H9 (cell line): Measurements from ENCODE around the gene SHMT1. TPM values are rescaled to one million over a fixed set of nuclear protein-coding genes. Genes with fewer than 3 reads are reported as not detected.

Source experiments
- DNase-seq: peaks from one replicate; pipeline ENCODE4 v3.0.0-alpha.2; 2017
- H2AFZ ChIP-seq: one replicate; pipeline ENCODE4 v1.6.1; 2013; ENCODE audit warnings: mild to moderate bottlenecking, low read length, control low read depth, moderate library complexity
- H2AK5ac ChIP-seq: 2 replicates; pipeline ENCODE4 v1.6.1; 2013; ENCODE audit warnings: low read length, control low read depth, mixed read lengths; ENCODE audit not compliant: insufficient read length
- H2BK120ac ChIP-seq: one replicate; pipeline ENCODE4 v1.6.1; 2013; ENCODE audit warnings: low read depth, mild to moderate bottlenecking, low read length, control low read depth, inconsistent platforms; ENCODE audit not compliant: poor library complexity, severe bottlenecking
- H2BK12ac ChIP-seq: 2 replicates; pipeline ENCODE4 v1.6.1; 2013; ENCODE audit warnings: low read length, control low read depth, mixed read lengths, low read depth; ENCODE audit not compliant: insufficient read length
- H2BK15ac ChIP-seq: 2 replicates; pipeline ENCODE4 v1.6.1; 2013; ENCODE audit warnings: low read depth, low read length, control low read depth
- H2BK20ac ChIP-seq: one replicate; pipeline ENCODE4 v1.6.1; 2013; ENCODE audit warnings: low read depth, mild to moderate bottlenecking, low read length, control low read depth, inconsistent platforms; ENCODE audit not compliant: poor library complexity, severe bottlenecking
- H2BK5ac ChIP-seq: 2 replicates; pipeline ENCODE4 v1.6.1; 2013; ENCODE audit warnings: low read length, control low read depth, mixed read lengths; ENCODE audit not compliant: insufficient read length
- H3K14ac ChIP-seq: 2 replicates; pipeline ENCODE4 v1.6.1; 2013; ENCODE audit warnings: low read length, control low read depth; ENCODE audit not compliant: insufficient read depth
- H3K18ac ChIP-seq: 2 replicates; pipeline ENCODE4 v1.6.1; 2013; ENCODE audit warnings: low read depth, mild to moderate bottlenecking, mixed read lengths, low read length, control low read depth; ENCODE audit not compliant: insufficient read length
- H3K23ac ChIP-seq: 2 replicates; pipeline ENCODE4 v1.6.1; 2013; ENCODE audit warnings: low read length, control low read depth, mixed read lengths, low read depth; ENCODE audit not compliant: insufficient read length
- H3K23me2 ChIP-seq: 2 replicates; pipeline ENCODE4 v1.6.1; 2013; ENCODE audit warnings: low read depth, mild to moderate bottlenecking, mixed read lengths, low read length, control low read depth; ENCODE audit not compliant: insufficient read length, poor library complexity, severe bottlenecking
- H3K27ac ChIP-seq: 2 replicates; pipeline ENCODE4 v1.5.1; 2013; ENCODE audit warnings: low read length, control low read depth, mixed read lengths, low read depth; ENCODE audit not compliant: insufficient read length
- H3K27me3 ChIP-seq: 2 replicates; pipeline ENCODE4 v1.6.1; 2013; ENCODE audit warnings: low read length, control low read depth, inconsistent platforms; ENCODE audit not compliant: insufficient read depth
- H3K4ac ChIP-seq: 2 replicates; pipeline ENCODE4 v1.6.1; 2013; ENCODE audit warnings: low read depth, mild to moderate bottlenecking, control low read depth, inconsistent platforms, low read length, moderate library complexity
- H3K4me1 ChIP-seq: 2 replicates; pipeline ENCODE4 v1.6.1; 2013; ENCODE audit warnings: low read length, control low read depth, inconsistent platforms; ENCODE audit not compliant: insufficient read depth
- H3K4me2 ChIP-seq: 2 replicates; pipeline ENCODE4 v1.6.1; 2013; ENCODE audit warnings: low read length, control low read depth, mixed read lengths; ENCODE audit not compliant: insufficient read length, insufficient read depth
- H3K56ac ChIP-seq: 2 replicates; pipeline ENCODE4 v1.6.1; 2013; ENCODE audit warnings: low read depth, mild to moderate bottlenecking, mixed read lengths, low read length, control low read depth; ENCODE audit not compliant: insufficient read length
- H3K79me1 ChIP-seq: 2 replicates; pipeline ENCODE4 v1.6.1; 2013; ENCODE audit warnings: low read depth, mild to moderate bottlenecking, moderate library complexity, low read length, control low read depth, inconsistent platforms; ENCODE audit not compliant: insufficient read depth, poor library complexity, severe bottlenecking
- H3K79me2 ChIP-seq: 2 replicates; pipeline ENCODE4 v1.6.1; 2013; ENCODE audit warnings: low read length, control low read depth, inconsistent platforms; ENCODE audit not compliant: insufficient read depth
- H3K9ac ChIP-seq: 2 replicates; pipeline ENCODE4 v1.6.1; 2013; ENCODE audit warnings: low read length, control low read depth, mixed read lengths; ENCODE audit not compliant: insufficient read length; ENCODE audit errors: extremely low read depth
- H3K9me3 ChIP-seq: one replicate; pipeline ENCODE4 v1.6.1; 2013; ENCODE audit warnings: low read depth, low read length, inconsistent platforms; ENCODE audit not compliant: control insufficient read depth
- H3T11ph ChIP-seq: one replicate; pipeline ENCODE4 v1.6.1; 2013; ENCODE audit warnings: mild to moderate bottlenecking, low read length, control low read depth, inconsistent platforms
- H4K20me1 ChIP-seq: one replicate; pipeline ENCODE4 v1.6.1; 2013; ENCODE audit not compliant: control insufficient read depth, insufficient read length, insufficient read depth
- H4K5ac ChIP-seq: 2 replicates; pipeline ENCODE4 v1.6.1; 2013; ENCODE audit warnings: low read depth, mild to moderate bottlenecking, mixed read lengths, low read length, control low read depth; ENCODE audit not compliant: insufficient read length
- H4K8ac ChIP-seq: replicated peaks from 2 replicates; pipeline ENCODE4 v1.6.1; 2013; ENCODE audit warnings: low read length, control low read depth, mixed read lengths, low read depth; ENCODE audit not compliant: insufficient read length
- H4K91ac ChIP-seq: 2 replicates; pipeline ENCODE4 v1.6.1; 2013; ENCODE audit warnings: low read depth, mild to moderate bottlenecking, moderate library complexity, mixed read lengths, low read length, control low read depth; ENCODE audit not compliant: insufficient read length
- H3K27ac Mint-ChIP-seq, 3 experiments: 2 replicates in 2 of 3; 3 replicates in 1 of 3; pipeline ENCODE4 v1.8.0; 2020 to 2021; ENCODE audit warnings: mixed read lengths in 3 of 3, mild to moderate bottlenecking in 1 of 3, moderate library complexity in 1 of 3
- H3K27me3 Mint-ChIP-seq: 2 replicates; pipeline ENCODE4 v1.8.0; 2021; ENCODE audit warnings: low read depth, mild to moderate bottlenecking, moderate library complexity, mixed read lengths
- H3K36me3 Mint-ChIP-seq, 3 experiments: 2 replicates in 2 of 3; 3 replicates in 1 of 3; pipeline ENCODE4 v1.8.0; 2020 to 2021; ENCODE audit warnings: low read depth in 3 of 3, mixed read lengths in 3 of 3; ENCODE audit not compliant: insufficient read depth in 1 of 3
- H3K4me1 Mint-ChIP-seq, 2 experiments: 2 replicates each; pipeline ENCODE4 v1.8.0; 2020; ENCODE audit warnings: mixed read lengths in 2 of 2
- H3K4me3 Mint-ChIP-seq, 2 experiments: 2 replicates in 1 of 2; 3 replicates in 1 of 2; pipeline ENCODE4 v1.8.0; 2020 to 2021; ENCODE audit warnings: mild to moderate bottlenecking in 2 of 2, mixed read lengths in 2 of 2, moderate library complexity in 1 of 2
- H3K9me3 Mint-ChIP-seq, 2 experiments: 2 replicates in 1 of 2; 3 replicates in 1 of 2; pipeline ENCODE4 v1.8.0; 2020; ENCODE audit warnings: mild to moderate bottlenecking in 2 of 2, mixed read lengths in 2 of 2, moderate library complexity in 1 of 2
- CTCF ChIP-seq: fragments of 200-600 bp; sonication (generic); conservative IDR thresholded peaks from 3 replicates; pipeline ENCODE4 v1.8.0; 2021; ENCODE audit warnings: antibody characterized with exemption, mild to moderate bottlenecking
- WGBS: extraction: QIAGEN DNeasy Blood & Tissue Kit; methylation state at CpG from one replicate; pipeline ENCODE4 v1.1.7; 2013; ENCODE audit warnings: missing lambda C conversion rate, low lambda C conversion rate, mixed read lengths; ENCODE audit not compliant: insufficient read length; ENCODE audit errors: extremely low coverage; 5-methylcytosine and 5-hydroxymethylcytosine counted together
- total RNA-seq: library from RNA; stranded (reverse); gene quantifications from 2 replicates; pipeline ENCODE4 v1.2.1, GENCODE V29; 2021

SHMT1 gene
- total RNA-seq, 1 experiment from 2014 or later = 42.8 TPM

GRCh38 chr17:18370761-18371160 is 7.4 kb upstream of the SHMT1 start:
- Histone ChIP-seq H3K14ac (no peak overlapping the region), H2BK12ac (no peak overlapping the region), H2BK120ac (no peak overlapping the region), H3K4me1 (no peaks in the 10 kb centered on the region), H2AFZ (no peak overlapping the region), H2BK20ac (no peak overlapping the region), H3K18ac (no peak overlapping the region), H3K79me2 (no peaks in the 10 kb centered on the region), H4K8ac (no peak overlapping the region), H3K23me2 (no peaks in the 10 kb centered on the region), H3T11ph (no peak overlapping the region), H4K20me1 (no peaks in the 10 kb centered on the region), H2BK15ac (no peak overlapping the region), H3K56ac (no peak overlapping the region), H3K9me3 (no peaks in the 10 kb centered on the region), H3K27me3 (no peaks in the 10 kb centered on the region), H3K4me2 (no peak overlapping the region), H2AK5ac (no peak overlapping the region), H3K27ac (no peak overlapping the region), H3K79me1 (no peaks in the 10 kb centered on the region), H2BK5ac (no peak overlapping the region), H4K5ac (no peak overlapping the region), H3K4ac (no peak overlapping the region), H3K23ac (no peak overlapping the region), H3K9ac (no peak overlapping the region), H4K91ac (no peak overlapping the region)
- no peak for TF ChIP-seq CTCF
- DNase-seq = no peak
- peaks cover 2% of the 10 kb centered on the region for H3K27me3 Mint-ChIP-seq
- no peaks in the 10 kb centered on the region; a peak in 1 of 4 replicates for H3K4me1 Mint-ChIP-seq
- peaks cover 5 to 6% of the 10 kb centered on the region in 2 experiments; a peak in 3 of 5 replicates for H3K9me3 Mint-ChIP-seq
- H3K36me3 Mint-ChIP-seq = peaks cover 0 to 8% (median 2%) of the 10 kb centered on the region in 3 experiments; a peak in 3 of 7 replicates
- H3K27ac Mint-ChIP-seq = no peak overlapping the region
- no CpG with 5 or more reads among the region's 5 CpGs for WGBS
- no peak overlapping the region for H3K4me3 Mint-ChIP-seq
